Peyer's patch (tissue), 4 donors: Measurements from ENCODE around the gene SLC2A1.

Source experiments
- CTCF ChIP-seq, 6 experiments: fragments of 450-650 bp in 4 of 6; fragments of 200-600 bp in 2 of 6; sonication (generic) in 1 of 6; IDR thresholded peaks; one replicate each; pipeline ENCODE4 v1.5.1; 2017 to 2019; ENCODE audit warnings: antibody characterized with exemption in 6 of 6, mild to moderate bottlenecking in 3 of 6, moderate library complexity in 1 of 6
- POLR2A ChIP-seq, 2 donors: fragments of 450-650 bp; IDR thresholded peaks; one replicate each; pipeline ENCODE4 v1.5.1; 2017; ENCODE audit warnings: antibody characterized with exemption in 2 of 2, mild to moderate bottlenecking in 2 of 2, moderate library complexity in 2 of 2

GRCh38 chr1:42937141-42937696, 21.4 kb downstream of the SLC2A1 start:
- no peak for TF ChIP-seq CTCF (IDR thresholded peaks at IDR 0.05)
- TF ChIP-seq POLR2A (IDR thresholded peaks at IDR 0.05) = no peak
